Stimulated activated CD8-positive, alpha-beta memory T cell treated with anti-CD3 and anti-CD28 coated beads, Interleukin-4, amount 100 ng/mL, for 24 hours (primary cell): ENCODE data around the gene C10orf105.

ENCODE experiments used
- DNase-seq: peaks from one replicate; pipeline ENCODE4 v3.0.0-alpha.2; 2020; ENCODE audit warnings: low read depth

C10orf105 gene

DNA sequence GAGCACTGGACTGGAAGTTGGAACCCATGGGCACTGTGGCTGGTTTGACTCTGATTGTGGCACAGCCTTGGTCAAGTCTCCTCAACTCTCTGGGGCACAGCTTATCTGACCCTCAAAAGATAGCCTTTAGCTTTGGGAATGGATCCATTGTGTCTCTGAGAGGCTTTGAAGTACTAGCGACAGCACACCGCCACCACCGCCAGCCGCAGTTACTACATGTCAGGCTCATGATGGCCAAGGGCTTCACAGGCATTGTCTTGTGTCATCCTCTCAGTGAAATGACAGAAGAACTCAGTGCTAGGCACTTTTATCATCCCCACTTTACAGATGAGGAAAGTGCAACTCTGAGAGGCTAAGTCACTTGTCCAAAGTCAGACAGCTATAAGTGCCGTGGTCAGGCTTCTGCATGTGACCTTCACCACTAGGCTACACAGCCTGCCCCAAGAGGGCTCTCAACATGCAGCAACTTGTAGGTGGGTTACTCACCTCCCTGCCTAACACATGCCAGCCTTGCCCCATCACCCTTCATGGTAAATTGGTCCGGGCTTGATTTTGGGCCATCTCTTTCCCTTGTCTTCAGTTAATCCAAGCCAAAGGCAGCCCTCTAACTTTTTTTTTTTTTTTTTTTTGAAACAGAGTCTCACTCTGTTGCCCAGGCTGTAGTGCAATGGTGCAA is 44.1 kb downstream of the C10orf105 start:
- no peak for DNase-seq

DNA sequence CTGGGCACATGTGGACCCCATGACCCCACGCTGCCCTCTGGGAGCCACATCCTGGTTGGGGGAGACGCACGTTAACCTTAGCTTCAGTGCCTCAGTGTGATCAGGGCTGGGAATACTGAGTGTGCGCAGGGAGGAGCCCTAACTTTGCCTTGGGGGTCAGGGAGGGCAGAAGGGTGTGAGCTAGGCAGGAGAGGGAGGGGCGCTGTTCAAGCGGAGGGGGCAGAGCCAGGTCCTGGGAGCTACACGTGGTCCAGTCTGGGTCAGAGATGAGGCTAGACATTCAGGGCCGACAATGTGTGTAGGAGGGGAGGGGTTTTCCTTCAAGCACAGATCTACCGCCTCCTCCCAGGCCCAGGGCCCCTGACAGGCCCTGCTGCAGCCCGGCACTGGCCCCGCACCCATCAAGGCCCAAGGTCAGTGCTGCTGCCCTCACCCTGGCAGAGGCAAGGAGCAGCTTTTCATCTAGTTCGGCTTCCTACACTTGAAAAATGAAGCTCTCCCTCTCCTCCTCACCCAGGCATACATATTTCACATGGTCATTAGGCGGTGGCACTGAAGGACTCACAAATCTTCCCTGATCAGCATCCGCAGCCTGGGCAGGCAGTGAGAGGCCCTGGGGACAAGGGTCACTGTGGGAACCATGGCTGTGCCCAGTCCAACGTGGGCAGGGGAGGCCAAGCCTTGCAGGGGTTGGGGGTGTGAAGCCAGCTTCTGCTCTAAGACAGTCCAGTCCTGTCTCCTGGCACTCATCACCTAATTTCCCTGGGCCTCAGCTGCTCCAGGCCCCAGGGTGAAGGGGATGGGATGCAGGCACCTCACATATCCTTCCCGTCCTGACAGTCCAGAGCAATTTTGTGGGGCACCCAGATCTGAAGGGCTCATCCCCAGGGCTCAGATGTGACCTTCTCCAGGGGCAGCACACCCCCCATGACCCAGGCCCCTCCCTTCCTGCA is 47.3 kb downstream of the C10orf105 start:
- DNase-seq = no peak

DNA sequence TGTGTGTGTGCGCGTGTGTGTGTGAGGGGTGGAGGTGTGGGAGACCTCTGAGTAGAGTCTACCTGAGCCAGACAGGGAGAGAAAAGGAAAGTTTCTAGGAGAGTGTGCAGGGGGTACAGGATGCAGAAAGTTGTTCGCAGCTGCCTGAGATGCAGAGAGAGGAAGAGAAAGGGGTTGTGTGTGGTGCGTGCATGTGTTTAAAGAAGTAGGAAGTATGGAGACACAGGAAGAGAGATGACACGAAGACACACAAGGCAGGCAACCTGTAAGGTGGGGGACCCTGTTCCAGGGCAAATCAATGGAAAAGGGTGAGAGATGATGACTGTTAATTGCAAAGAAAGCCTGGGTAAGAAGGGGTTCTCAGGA is 52.2 kb downstream of the C10orf105 start:
- no peak for DNase-seq

DNA sequence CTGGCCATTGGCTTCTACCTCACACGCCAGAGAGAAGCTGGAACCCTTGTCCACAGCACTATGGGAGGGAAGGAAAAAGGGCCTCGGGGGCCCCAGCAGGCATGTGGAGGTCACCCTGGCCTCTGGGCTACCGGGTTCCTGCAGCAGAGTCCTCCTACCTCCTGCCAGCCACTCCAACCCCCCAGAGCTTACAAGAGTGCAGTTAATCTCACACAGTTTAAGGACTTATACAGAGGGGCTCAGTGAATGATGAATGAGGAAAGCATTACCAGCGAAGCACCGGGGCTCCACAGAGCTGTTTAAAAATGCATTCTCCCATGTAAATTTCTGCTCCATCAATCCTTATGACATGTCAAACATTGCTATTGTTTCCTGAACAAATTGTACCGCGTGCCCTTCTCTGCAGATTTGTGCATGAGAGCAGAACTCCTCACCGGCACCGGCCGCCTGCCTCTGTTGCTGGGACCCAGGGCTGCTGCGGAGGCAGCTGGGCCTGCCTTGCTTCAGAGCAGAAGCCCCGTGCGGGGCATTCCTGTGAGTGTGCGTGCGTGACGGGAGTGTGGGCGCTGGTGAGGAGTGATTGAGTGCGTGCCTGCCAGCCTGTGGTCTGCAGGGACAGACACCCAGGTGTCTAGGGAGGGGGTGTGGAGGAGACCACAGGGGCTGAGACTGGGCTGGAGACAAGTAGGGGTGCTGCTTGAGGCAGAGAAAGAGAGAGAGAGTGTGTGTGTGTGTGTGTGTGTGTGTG is 52.8 kb downstream of the C10orf105 start:
- no peak for DNase-seq

DNA sequence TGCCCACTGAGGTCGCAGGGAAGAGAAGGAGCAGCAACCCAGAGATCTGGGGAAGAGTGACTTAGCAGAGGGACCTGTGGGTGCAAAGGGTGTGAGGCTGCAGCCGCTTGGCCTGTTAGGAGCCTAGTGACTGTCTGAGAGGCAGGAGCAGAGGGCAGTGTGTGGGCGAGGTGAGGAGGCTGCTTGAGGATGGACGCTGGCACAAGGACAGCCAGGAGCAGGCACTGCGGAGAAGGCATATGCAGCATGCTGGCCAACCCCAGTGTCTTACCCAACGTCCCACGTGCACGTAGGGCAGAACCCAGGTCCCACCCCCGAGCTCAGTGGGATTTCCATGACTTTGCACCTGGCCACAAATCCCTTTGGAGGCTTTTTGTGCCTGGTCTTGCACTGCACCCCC is 54.1 kb downstream of the C10orf105 start:
- no peak for DNase-seq

DNA sequence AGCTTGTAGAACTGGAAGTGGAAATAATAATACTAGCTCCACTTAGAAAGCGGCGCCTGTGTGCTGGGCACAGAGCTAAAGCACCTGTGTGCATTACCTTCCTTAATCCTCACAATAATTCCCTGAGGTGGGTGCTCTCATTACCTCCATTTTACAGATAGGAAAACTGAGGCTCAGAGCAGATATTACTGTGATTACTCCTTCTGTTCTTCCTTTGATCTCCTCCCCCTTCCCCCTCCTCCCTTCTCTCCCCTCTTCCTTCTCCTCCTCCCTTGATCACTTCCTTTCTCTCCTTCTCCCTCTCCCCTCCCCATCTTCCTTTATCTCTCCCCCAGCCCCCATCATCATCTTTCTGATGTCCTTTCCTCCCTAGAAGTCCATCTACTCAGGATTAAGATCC is 55.0 kb downstream of the C10orf105 start:
- no peak for DNase-seq

DNA sequence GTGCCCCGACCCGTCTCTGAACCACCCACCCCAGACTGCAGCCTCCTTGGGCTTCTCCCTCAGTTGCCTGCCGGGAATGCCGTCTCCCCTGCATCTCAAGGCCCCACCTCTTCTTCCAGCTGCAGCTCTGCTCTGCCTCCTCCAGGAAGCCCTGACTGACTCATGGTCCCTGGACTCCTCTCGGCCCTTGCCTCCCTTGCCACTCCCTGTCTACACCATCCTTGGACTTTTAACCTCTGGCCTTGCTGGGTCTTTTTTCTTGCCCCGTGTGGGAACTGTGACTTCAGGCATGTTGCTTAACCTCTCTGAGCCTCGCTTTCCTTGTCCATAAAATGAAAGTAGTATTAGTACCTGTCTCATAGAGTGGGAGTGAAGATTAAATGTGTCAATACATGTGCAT is 56.3 kb downstream of the C10orf105 start:
- DNase-seq = no peak

DNA sequence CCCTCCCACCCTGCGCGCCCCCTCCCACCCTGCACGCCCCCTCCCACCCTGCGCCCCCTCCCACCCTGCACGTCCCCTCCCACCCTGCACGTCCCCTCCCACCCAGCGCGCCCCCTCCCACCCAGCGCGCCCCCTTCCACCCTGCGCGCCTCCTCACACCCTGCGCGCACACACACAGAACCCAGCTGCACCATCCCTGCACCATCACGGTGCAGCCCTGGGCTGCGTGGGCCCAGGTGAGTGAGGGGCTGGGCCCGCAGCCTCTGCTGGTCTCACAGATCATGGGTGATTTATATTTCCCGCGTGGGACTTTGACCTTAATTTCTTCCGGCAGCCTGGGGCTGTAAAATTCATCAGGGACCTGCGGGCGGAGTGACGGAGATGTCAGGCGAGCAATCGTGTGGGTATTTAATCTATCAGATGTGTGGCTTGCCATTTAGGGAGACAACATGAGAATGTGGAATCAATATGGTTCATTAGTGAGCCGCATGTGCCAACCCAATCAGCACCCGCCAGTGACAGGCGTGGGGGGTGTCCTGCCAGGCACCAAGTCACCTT is 57.7 kb downstream of the C10orf105 start:
- DNase-seq = no peak
